Mononuclear cell (primary cell): ENCODE data around the gene SYP. TPM values are rescaled to one million over a fixed set of nuclear protein-coding genes. Genes with fewer than 3 reads are reported as not detected.
A peak's percentile ranks its signal among the peaks of the same experiment; 100 is the strongest.
"Not testable (repeated sequence)": the region's sequence is repeated elsewhere in the genome, so short reads cannot be mapped to it uniquely, and the experiment has no call there.

Experiments
- H3K27me3 ChIP-seq: 2 replicates; pipeline ENCODE4 v1.6.0; 2011; ENCODE audit warnings: low read length, control low read depth; ENCODE audit not compliant: insufficient read depth
- H3K4me1 ChIP-seq: 2 replicates; pipeline ENCODE4 v1.5.1; 2011; ENCODE audit warnings: mild to moderate bottlenecking, low read length, control low read depth; ENCODE audit not compliant: insufficient read depth
- H3K4me3 ChIP-seq: 2 replicates; pipeline ENCODE4 v1.5.1; 2011; ENCODE audit warnings: mild to moderate bottlenecking, low read length, moderate library complexity
- H3K9me3 ChIP-seq: 2 replicates; pipeline ENCODE4 v1.5.1; 2011; ENCODE audit warnings: low read depth, mild to moderate bottlenecking, control low read depth, low read length
- total RNA-seq: library from RNA; depleted of rRNA; stranded (reverse); fragments of >200 nt; gene quantifications from one replicate; pipeline ENCODE4 v1.2.3, GENCODE V29; 2012

The SYP gene
- total RNA-seq, 1 donor: 0.42 TPM

DNA sequence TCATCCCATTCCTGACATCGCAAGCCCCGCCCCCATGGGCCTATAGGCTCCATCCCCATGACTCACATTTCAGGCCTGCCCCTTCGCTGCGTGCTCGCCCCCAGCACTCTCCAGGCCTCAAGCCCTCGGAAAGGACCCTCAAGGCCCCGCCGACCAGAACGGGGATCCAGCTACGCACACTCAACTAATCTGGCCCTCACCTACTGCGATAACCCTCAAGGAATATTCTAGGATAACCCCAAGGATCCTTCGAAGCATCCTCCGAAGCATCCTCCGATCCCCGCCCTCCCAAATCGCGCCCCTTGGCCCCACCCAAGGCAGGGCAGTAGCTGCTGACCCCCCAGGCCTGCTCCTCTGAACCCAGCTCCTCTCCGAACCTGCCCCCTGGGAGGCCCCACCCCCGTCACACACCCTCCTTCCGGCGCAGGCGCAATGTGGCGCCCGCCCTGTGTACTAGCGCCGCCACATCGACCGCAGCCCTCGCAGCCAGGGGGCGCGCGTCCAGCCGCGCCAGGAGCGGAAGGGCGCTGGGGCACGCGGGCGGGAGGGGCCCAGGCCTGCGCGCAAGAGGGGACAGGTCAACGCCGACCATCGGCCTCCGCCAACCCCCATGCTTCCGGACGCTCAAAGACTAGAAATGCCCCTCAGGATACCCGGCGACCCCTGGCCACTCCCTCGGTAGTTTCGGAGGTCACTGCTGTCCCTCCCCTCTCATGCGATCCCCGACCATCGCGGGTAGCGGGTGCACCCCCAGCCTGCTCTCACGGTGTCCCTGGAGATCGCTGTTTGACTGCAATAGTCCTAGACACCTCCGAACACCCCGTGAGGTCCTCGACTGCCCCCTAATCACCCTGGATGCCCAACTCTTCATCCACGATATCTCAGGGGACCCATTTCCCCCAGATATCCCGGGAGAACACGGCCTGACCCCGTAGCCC lies 43.8 kb downstream of the SYP start:
- Histone ChIP-seq H3K27me3 (no peaks in the 10 kb centered on the region), H3K4me1 (peaks cover 13% of the 10 kb centered on the region), H3K9me3 (no peaks in the 10 kb centered on the region), H3K4me3 (peak overlapping the region; percentile 52)

DNA sequence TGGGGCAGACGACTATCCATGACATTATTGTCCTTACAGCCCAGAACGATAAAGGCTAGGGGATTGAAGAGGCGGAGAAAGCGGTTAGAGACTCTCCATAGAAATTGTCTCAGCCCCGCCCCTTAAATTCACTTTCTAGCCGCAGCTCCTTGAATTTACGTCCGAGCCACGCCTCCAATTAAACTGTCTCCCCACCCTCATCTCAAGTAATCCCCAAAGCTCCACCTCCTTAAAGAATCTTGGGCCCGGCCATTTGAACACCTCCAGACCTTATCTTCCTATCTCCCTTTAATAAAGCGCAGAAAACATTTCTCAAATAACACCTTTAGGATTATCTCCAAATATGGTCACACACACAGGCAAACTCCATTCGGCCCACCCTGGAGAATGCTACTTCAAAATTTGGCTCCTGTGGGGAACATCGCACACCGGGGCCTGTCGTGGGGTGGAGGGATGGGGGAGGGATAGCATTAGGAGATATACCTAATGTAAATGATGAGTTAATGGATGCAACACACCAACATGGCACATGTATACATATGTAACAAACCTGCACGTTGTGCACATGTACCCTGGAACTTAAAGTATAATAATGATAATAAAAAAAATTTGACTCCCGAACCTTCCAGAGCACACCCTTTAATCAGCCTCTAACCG lies 44.6 kb downstream of the SYP start:
- H3K27me3 ChIP-seq: no peaks in the 10 kb centered on the region
- no peaks in the 10 kb centered on the region for H3K9me3 ChIP-seq
- peaks cover 13% of the 10 kb centered on the region for H3K4me1 ChIP-seq
- H3K4me3 ChIP-seq: peak overlapping the region; percentile 52

- H3K4me1 ChIP-seq: peaks cover 13% of the 10 kb centered on the region
- no peak overlapping the region for H3K4me3 ChIP-seq
- no peaks in the 10 kb centered on the region for H3K27me3 ChIP-seq
- no peaks in the 10 kb centered on the region for H3K9me3 ChIP-seq
Observed at GRCh38 chrX:49153467-49153866, 46.5 kb downstream of the SYP start.

GRCh38 chrX:49149291-49149690 lies 50.7 kb downstream of the SYP start:
- H3K4me3 ChIP-seq, H3K27me3 ChIP-seq, H3K4me1 ChIP-seq, H3K9me3 ChIP-seq: not testable (repeated sequence)

DNA sequence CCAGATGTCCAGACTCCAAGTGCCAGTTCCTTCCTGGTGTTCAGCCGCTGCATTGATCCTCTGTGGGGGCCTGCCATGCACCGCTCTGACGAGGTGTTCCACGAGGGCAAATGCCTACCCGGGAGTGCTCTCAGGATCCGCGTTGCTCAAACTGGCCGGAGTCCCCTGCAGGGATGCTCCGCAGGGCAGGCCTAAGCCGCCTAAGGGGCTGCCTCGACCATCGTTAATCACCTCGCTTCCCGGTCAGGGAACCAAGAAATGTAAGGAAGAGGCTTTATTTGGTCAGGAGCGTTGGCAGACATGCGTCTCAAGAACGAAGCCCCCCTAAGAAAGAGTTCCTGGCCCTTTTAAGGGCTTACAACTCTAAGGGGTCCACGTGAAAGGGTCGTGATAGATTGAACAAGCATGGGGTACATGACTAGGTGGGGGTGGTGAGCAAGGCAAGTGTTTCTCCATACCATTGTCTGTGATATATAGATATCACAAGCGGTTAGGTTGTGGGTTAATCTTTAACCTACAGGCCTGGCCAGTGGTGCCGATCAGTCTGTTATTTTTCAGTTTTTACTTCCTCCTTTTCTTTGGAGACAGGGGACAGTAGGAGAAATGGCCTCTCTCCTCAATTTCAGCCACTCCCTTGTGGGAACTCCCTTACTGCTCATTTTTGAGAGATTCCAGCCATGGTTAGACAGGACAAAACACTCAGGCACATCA lies 51.4 kb downstream of the SYP start:
- not testable (repeated sequence) for H3K9me3 ChIP-seq, H3K27me3 ChIP-seq, H3K4me3 ChIP-seq, H3K4me1 ChIP-seq

GRCh38 chrX:49147936-49148335 lies 52.1 kb downstream of the SYP start:
- Histone ChIP-seq H3K4me1 (no peaks in the 10 kb centered on the region), H3K27me3 (no peaks in the 10 kb centered on the region), H3K9me3 (no peaks in the 10 kb centered on the region), H3K4me3 (no peak overlapping the region)

GRCh38 chrX:49147282-49147681 lies 52.7 kb downstream of the SYP start:
- H3K9me3 ChIP-seq: no peaks in the 10 kb centered on the region
- H3K4me1 ChIP-seq: no peaks in the 10 kb centered on the region
- no peak overlapping the region for H3K4me3 ChIP-seq
- no peaks in the 10 kb centered on the region for H3K27me3 ChIP-seq

GRCh38 chrX:49143154-49143553 lies 56.8 kb downstream of the SYP start:
- not testable (repeated sequence) for H3K4me3 ChIP-seq, H3K4me1 ChIP-seq, H3K27me3 ChIP-seq
- H3K9me3 ChIP-seq: peaks cover 14% of the 10 kb centered on the region

DNA sequence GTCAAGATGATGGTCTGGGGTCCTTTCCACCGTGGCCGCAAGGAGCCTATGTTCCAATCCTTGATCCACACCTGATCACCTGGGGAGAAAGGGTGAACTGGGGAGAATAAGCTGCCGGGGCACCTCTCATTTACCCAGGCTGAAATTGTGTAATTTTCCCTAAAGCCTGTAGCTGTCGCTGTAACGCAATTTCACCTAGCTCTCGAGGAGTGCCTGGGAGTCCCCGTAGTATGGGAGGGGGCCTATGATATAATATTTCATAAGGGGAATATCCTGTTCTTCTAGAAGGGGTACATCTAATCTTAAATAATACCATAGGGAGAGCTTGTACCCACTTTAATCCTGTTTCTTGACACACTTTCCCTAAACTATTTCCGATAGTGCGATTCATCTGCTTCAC lies 57.7 kb downstream of the SYP start:
- not testable (repeated sequence) for H3K4me3 ChIP-seq, H3K27me3 ChIP-seq, H3K4me1 ChIP-seq
- H3K9me3 ChIP-seq: peaks cover 14% of the 10 kb centered on the region

DNA sequence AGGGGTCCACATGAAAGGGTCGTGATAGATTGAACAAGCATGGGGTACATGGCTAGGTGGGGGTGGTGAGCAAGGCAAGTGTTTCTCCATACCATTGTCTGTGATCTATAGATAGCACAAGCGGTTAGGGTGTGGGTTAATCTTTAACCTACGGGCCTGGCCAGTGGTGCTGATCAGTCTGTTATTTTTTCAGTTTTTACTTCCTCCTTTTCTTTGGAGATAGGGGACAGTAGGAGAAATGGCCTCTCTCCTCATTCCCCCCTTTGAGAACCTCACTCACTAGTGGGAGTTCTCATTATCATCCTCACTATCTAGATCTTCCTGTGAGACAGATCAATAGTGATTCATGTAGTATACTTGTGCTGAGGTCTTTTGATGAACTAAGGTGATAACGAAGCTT lies 60.3 kb downstream of the SYP start:
- no peaks in the 10 kb centered on the region for H3K27me3 ChIP-seq
- H3K9me3 ChIP-seq: peaks cover 14% of the 10 kb centered on the region
- H3K4me3 ChIP-seq: no peak overlapping the region
- H3K4me1 ChIP-seq: no peaks in the 10 kb centered on the region

Other genes with a start within 250 kb of the SYP start
- gene OTUD5, start 242.6 kb downstream of the SYP start, total RNA-seq: 56.1 TPM
- 1.2 TPM for gene KCND1, start 228.3 kb downstream of the SYP start, total RNA-seq
- 24.9 TPM for gene GRIPAP1, start 197.9 kb downstream of the SYP start, total RNA-seq
- 29.3 TPM for gene TFE3, start 156.8 kb downstream of the SYP start, total RNA-seq
- gene CCDC120, start 141.2 kb downstream of the SYP start, total RNA-seq: 2.9 TPM
- 5.5 TPM for gene PRAF2, start 126.2 kb downstream of the SYP start, total RNA-seq
- gene WDR45, start 120.3 kb downstream of the SYP start, total RNA-seq: 48.7 TPM
- gene GPKOW, start 76.5 kb downstream of the SYP start, total RNA-seq: 8.9 TPM
- gene MAGIX, start 37.4 kb downstream of the SYP start, total RNA-seq: 0.42 TPM
- 53.9 TPM for gene PLP2, start 28.3 kb downstream of the SYP start, total RNA-seq
- 3.3 TPM for gene PRICKLE3, start 13.8 kb downstream of the SYP start, total RNA-seq
- 0.31 TPM for gene CACNA1F, start 33.1 kb upstream of the SYP start, total RNA-seq
- 10.1 TPM for gene CCDC22, start 35.3 kb upstream of the SYP start, total RNA-seq
- 0.94 TPM for gene FOXP3, start 64.5 kb upstream of the SYP start, total RNA-seq
- 3.6 TPM for gene PPP1R3F, start 69.6 kb upstream of the SYP start, total RNA-seq
- gene GAGE10, start 103.5 kb upstream of the SYP start, total RNA-seq: not detected
- not detected for gene GAGE12J, start 121.8 kb upstream of the SYP start, total RNA-seq
- not detected for gene GAGE13, start 131.4 kb upstream of the SYP start, total RNA-seq